ENCODE measurements around the gene MKNK1.
A peak's percentile ranks its signal among the peaks of the same experiment; 100 is the strongest.

Gene MKNK1

GRCh38 chr1:46536527-46536926 lies 67.5 kb downstream of the MKNK1 start:
- DNase-seq, result no peak

GRCh38 chr1:46535063-46535462 lies 69.0 kb downstream of the MKNK1 start:
- no peak for DNase-seq

- peak; percentile 34 for DNase-seq
These were observed 70.7 kb downstream of the MKNK1 start for GRCh38 chr1:46533179-46533864.

GRCh38 chr1:46532498-46533178 lies 71.4 kb downstream of the MKNK1 start:
- peak; percentile 73 for DNase-seq

GRCh38 chr1:46532095-46532494 lies 72.0 kb downstream of the MKNK1 start:
- no peak for DNase-seq

GRCh38 chr1:46530791-46531409 lies 73.2 kb downstream of the MKNK1 start:
- no peak for DNase-seq

GRCh38 chr1:46530311-46530710 lies 73.8 kb downstream of the MKNK1 start:
- no peak for DNase-seq

- DNase-seq, result no peak
These were observed 74.9 kb downstream of the MKNK1 start for GRCh38 chr1:46529031-46529630.

- no peak for DNase-seq
These were observed 75.6 kb downstream of the MKNK1 start for GRCh38 chr1:46528297-46528955.

- DNase-seq, result peak; percentile 64
These were observed 76.4 kb downstream of the MKNK1 start for GRCh38 chr1:46527474-46528296.

- DNase-seq, result no peak
These were observed 77.3 kb downstream of the MKNK1 start for GRCh38 chr1:46526691-46527291.

GRCh38 chr1:46526013-46526690 lies 77.9 kb downstream of the MKNK1 start:
- no peak for DNase-seq

- no peak for DNase-seq
These were observed 78.7 kb downstream of the MKNK1 start for GRCh38 chr1:46525253-46525983.

GRCh38 chr1:46524843-46525242 lies 79.2 kb downstream of the MKNK1 start:
- no peak for DNase-seq

- DNase-seq, result no peak
These were observed 80.3 kb downstream of the MKNK1 start for GRCh38 chr1:46523496-46524353.

GRCh38 chr1:46522969-46523320 lies 81.1 kb downstream of the MKNK1 start:
- DNase-seq, result no peak

- DNase-seq, result no peak
These were observed 81.7 kb downstream of the MKNK1 start for GRCh38 chr1:46522184-46522968.

- no peak for DNase-seq
These were observed 82.7 kb downstream of the MKNK1 start for GRCh38 chr1:46521414-46521813.

All from activated gamma-delta T cell treated with Interleukin-2 at 50 U/mL for 16 hours (primary cell).